Heart left ventricle (tissue), 13 donors: ENCODE measurements around the gene F11.

Source experiments
- CTCF ChIP-seq, 12 donors: fragments of 200-600 bp; sonication (generic) in 4 of 12; IDR thresholded peaks; one replicate each; pipeline versions ENCODE4 v1.5.0 to v1.8.0; 2018 to 2022; ENCODE audit warnings: antibody characterized with exemption in 12 of 12, mild to moderate bottlenecking in 5 of 12
- POLR2A ChIP-seq, 2 donors: fragments of 450-650 bp; IDR thresholded peaks; one replicate each; pipeline ENCODE4 v1.6.1; 2017; ENCODE audit warnings: antibody characterized with exemption in 2 of 2, mild to moderate bottlenecking in 2 of 2, moderate library complexity in 2 of 2
- donor health status: ischemic (EF 13 %, LVEDD 7.1; RV severe dilation, severe dysfunction).
- donor health status: DM: no; HTN: yes; CAD: no.
- donor health status: DM: no; HTN: no; CAD: no.
- donor health status: ischemic (EF 25% LVEDD 6.9; RV normal size, moderate dysfunction).
- donor health status: ischemic (EF 25% LVEDD 5.7; RV mildly dilated, moderate dysfunction).
- donor health status: ischemic (EF 35%, LVEDD 5.7; RV mildly dilated, moderate dysfunction).
- donor health status: nonischemic (EF 11% LVEDD 7.7; RV severe dilation, severe dysfunction).
- donor health status: DM: yes; HTN: yes; CAD: no.
- donor health status: PGD.
- donor health status: ischemic (EF 29% LVEDD 5.4; RV normal size, mild dysfunction).
- donor health status: nonischemic (EF 23%, LVEDD 6.1; RV moderate dilation, normal function).

GRCh38 chr4:186228514-186228894, 37.5 kb upstream of the F11 start:
- no peak for TF ChIP-seq CTCF (IDR thresholded peaks at IDR 0.05)
- no peak for TF ChIP-seq POLR2A (IDR thresholded peaks at IDR 0.05)
